Gastroesophageal sphincter (tissue), 3 donors: Measurements from ENCODE around the gene NUDT16.

Experiments used
- CTCF ChIP-seq, 4 experiments: fragments of 200-600 bp in 2 of 4; fragments of 450-650 bp in 2 of 4; sonication (generic) in 1 of 4; IDR thresholded peaks; one replicate each; pipeline ENCODE4 v1.5.1; 2017 to 2019; ENCODE audit warnings: antibody characterized with exemption in 4 of 4, mild to moderate bottlenecking in 2 of 4, moderate library complexity in 2 of 4
- EP300 ChIP-seq: sonication (generic); formaldehyde crosslinking; IDR thresholded peaks from one replicate; pipeline ENCODE4 v1.6.1; 2017; ENCODE audit warnings: antibody characterized with exemption, mild to moderate bottlenecking
- POLR2A ChIP-seq, 2 donors: fragments of 450-650 bp; IDR thresholded peaks; one replicate each; pipeline ENCODE4 v1.6.1; 2017; ENCODE audit warnings: antibody characterized with exemption in 2 of 2, mild to moderate bottlenecking in 2 of 2, moderate library complexity in 1 of 2

GRCh38 chr3:131371688-131372066 is 9.9 kb upstream of the NUDT16 start:
- TF ChIP-seq EP300 = no peak
- TF ChIP-seq CTCF (IDR thresholded peaks at IDR 0.05) = no peak
- TF ChIP-seq POLR2A (IDR thresholded peaks at IDR 0.05) = no peak
